ENCODE results near the gene OS9. TPM values are rescaled to one million over a fixed set of nuclear protein-coding genes. Genes with fewer than 3 reads are reported as not detected.

The OS9 gene
- total RNA-seq, 1 donor from 2014 or later = 222 TPM

GRCh38 chr12:57715786-57716185, 21.9 kb downstream of the OS9 start:
- no peak for TF ChIP-seq CTCF (conservative IDR thresholded peaks at IDR 0.05)
- Mint-ChIP-seq H3K27me3 (no peaks in the 10 kb centered on the region), H3K4me3 (no peak overlapping the region), H3K27ac (no peak overlapping the region), H3K9me3 (no peaks in the 10 kb centered on the region), H3K36me3 (peaks cover 21% of the 10 kb centered on the region), H3K4me1 (ENCODE audit: unreplicated experiment) (no peaks in the 10 kb centered on the region)
- DNase-seq (ENCODE audit: extremely low spot score, unreplicated experiment) = peak; percentile 32

GRCh38 chr12:57716305-57716704, 22.4 kb downstream of the OS9 start:
- no peak for TF ChIP-seq CTCF (conservative IDR thresholded peaks at IDR 0.05)
- no peak overlapping the region for H3K4me3 Mint-ChIP-seq

GRCh38 chr12:57717131-57717530, 23.2 kb downstream of the OS9 start:
- no peaks in the 10 kb centered on the region for H3K9me3 Mint-ChIP-seq
- DNase-seq (ENCODE audit: extremely low spot score, unreplicated experiment) = peak; percentile 20
- TF ChIP-seq CTCF (conservative IDR thresholded peaks at IDR 0.05) = no peak
- H3K4me3 Mint-ChIP-seq = no peak overlapping the region
- no peak overlapping the region for H3K27ac Mint-ChIP-seq
- H3K27me3 Mint-ChIP-seq = no peaks in the 10 kb centered on the region
- H3K4me1 Mint-ChIP-seq (ENCODE audit: unreplicated experiment) = no peaks in the 10 kb centered on the region
- peaks cover 23% of the 10 kb centered on the region for H3K36me3 Mint-ChIP-seq

More at GRCh38 chr12:57716305-57716704, 22.4 kb downstream of the OS9 start:
- no peaks in the 10 kb centered on the region for H3K9me3 Mint-ChIP-seq
- no peaks in the 10 kb centered on the region for H3K27me3 Mint-ChIP-seq
- no peak overlapping the region for H3K27ac Mint-ChIP-seq
- H3K4me1 Mint-ChIP-seq (ENCODE audit: unreplicated experiment) = no peaks in the 10 kb centered on the region
- DNase-seq (ENCODE audit: extremely low spot score, unreplicated experiment) = peak; percentile 24
- peaks cover 21% of the 10 kb centered on the region for H3K36me3 Mint-ChIP-seq

GRCh38 chr12:57717846-57718640, 24.1 kb downstream of the OS9 start:
- Mint-ChIP-seq H3K27ac (no peak overlapping the region), H3K4me3 (no peak overlapping the region), H3K9me3 (no peaks in the 10 kb centered on the region), H3K4me1 (ENCODE audit: unreplicated experiment) (no peaks in the 10 kb centered on the region), H3K27me3 (peaks cover under 1% of the 10 kb centered on the region), H3K36me3 (peaks cover 23% of the 10 kb centered on the region)
- TF ChIP-seq CTCF (conservative IDR thresholded peaks at IDR 0.05) = no peak
- DNase-seq (ENCODE audit: extremely low spot score, unreplicated experiment) = peak; percentile 40

- Mint-ChIP-seq H3K27me3 (peaks cover 9% of the 10 kb centered on the region), H3K4me3 (no peak overlapping the region), H3K4me1 (ENCODE audit: unreplicated experiment) (no peaks in the 10 kb centered on the region), H3K27ac (no peak overlapping the region), H3K9me3 (no peaks in the 10 kb centered on the region), H3K36me3 (peaks cover 23% of the 10 kb centered on the region)
- DNase-seq (ENCODE audit: extremely low spot score, unreplicated experiment) = peak; percentile 39
- no peak for TF ChIP-seq CTCF (conservative IDR thresholded peaks at IDR 0.05)
These were observed 25.0 kb downstream of the OS9 start for GRCh38 chr12:57718641-57719528.
